Activated T-cell treated with anti-CD3 and anti-CD28 coated beads for 4 hours (primary cell): Measurements from ENCODE around the gene STN1.

Experiments used
- DNase-seq: peaks from one replicate; pipeline ENCODE4 v3.0.0-alpha.2; 2020

Gene STN1

GRCh38 chr10:103928784-103929183 lies 10.8 kb upstream of the STN1 start:
- DNase-seq: no peak

- DNase-seq: no peak
Observed at GRCh38 chr10:103926722-103927319, 8.8 kb upstream of the STN1 start.

GRCh38 chr10:103925591-103925990 lies 7.6 kb upstream of the STN1 start:
- no peak for DNase-seq

- DNase-seq: no peak
Observed at GRCh38 chr10:103923502-103923901, 5.5 kb upstream of the STN1 start.

GRCh38 chr10:103922659-103923058 lies 4.7 kb upstream of the STN1 start:
- no peak for DNase-seq

GRCh38 chr10:103921750-103922195 lies 3.8 kb upstream of the STN1 start:
- DNase-seq: no peak

- no peak for DNase-seq
Observed at GRCh38 chr10:103921248-103921647, 3.3 kb upstream of the STN1 start.

- no peak for DNase-seq
Observed at GRCh38 chr10:103919648-103920025, 1.7 kb upstream of the STN1 start.

- peak; percentile 9 for DNase-seq
Observed at GRCh38 chr10:103917302-103918052, 507 bp downstream of the STN1 start.

- DNase-seq: no peak
Observed at GRCh38 chr10:103916876-103917275, 1.1 kb downstream of the STN1 start.

- no peak for DNase-seq
Observed at GRCh38 chr10:103916254-103916653, 1.7 kb downstream of the STN1 start.

GRCh38 chr10:103915796-103916195 lies 2.2 kb downstream of the STN1 start:
- no peak for DNase-seq

GRCh38 chr10:103912759-103913158 lies 5.2 kb downstream of the STN1 start:
- DNase-seq: no peak

- peak; percentile 21 for DNase-seq
Observed at GRCh38 chr10:103911021-103911459, 6.9 kb downstream of the STN1 start.

GRCh38 chr10:103910442-103911012 lies 7.5 kb downstream of the STN1 start:
- no peak for DNase-seq

GRCh38 chr10:103905441-103905840 lies 12.5 kb downstream of the STN1 start:
- DNase-seq: no peak

- no peak for DNase-seq
Observed at GRCh38 chr10:103901299-103901698, 16.7 kb downstream of the STN1 start.

GRCh38 chr10:103899312-103899711 lies 18.7 kb downstream of the STN1 start:
- no peak for DNase-seq

- no peak for DNase-seq
Observed at GRCh38 chr10:103897241-103897774, 20.7 kb downstream of the STN1 start.

GRCh38 chr10:103896225-103896624 lies 21.8 kb downstream of the STN1 start:
- no peak for DNase-seq

- DNase-seq: no peak
Observed at GRCh38 chr10:103895411-103896186, 22.4 kb downstream of the STN1 start.

- no peak for DNase-seq
Observed at GRCh38 chr10:103894441-103894864, 23.5 kb downstream of the STN1 start.

GRCh38 chr10:103893817-103894216 lies 24.2 kb downstream of the STN1 start:
- DNase-seq: no peak
